ENCODE results near the gene ASTN1. TPM values are rescaled to one million over a fixed set of nuclear protein-coding genes. Genes with fewer than 3 reads are reported as not detected.

The ASTN1 gene
- total RNA-seq, 2 donors from 2014 or later, result 0.06 to 0.39 TPM

DNA sequence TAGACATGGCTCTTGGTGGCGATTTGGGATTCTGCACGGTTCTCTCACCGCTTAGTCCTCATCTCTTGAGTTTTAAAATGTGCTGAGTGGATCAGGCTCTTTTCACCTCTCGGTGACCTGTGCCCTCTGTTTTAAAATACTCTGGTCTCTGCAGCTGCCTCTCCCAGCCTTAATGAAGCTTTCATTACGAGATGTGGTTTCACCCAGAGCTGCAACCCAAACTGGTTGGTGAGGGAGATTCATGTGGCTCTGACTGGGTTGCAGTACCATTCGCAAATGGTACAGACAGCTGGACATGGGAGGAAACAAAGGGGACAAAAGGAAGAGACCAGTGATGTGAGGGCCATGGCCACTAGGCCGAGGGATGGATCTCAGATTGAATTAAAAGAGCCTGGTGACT is 258.9 kb downstream of the ASTN1 start:
- DNase-seq (no peak), ATAC-seq (no peak)
- intact Hi-C loops (cut with DNase I, micrococcal nuclease), result no loop called here

DNA sequence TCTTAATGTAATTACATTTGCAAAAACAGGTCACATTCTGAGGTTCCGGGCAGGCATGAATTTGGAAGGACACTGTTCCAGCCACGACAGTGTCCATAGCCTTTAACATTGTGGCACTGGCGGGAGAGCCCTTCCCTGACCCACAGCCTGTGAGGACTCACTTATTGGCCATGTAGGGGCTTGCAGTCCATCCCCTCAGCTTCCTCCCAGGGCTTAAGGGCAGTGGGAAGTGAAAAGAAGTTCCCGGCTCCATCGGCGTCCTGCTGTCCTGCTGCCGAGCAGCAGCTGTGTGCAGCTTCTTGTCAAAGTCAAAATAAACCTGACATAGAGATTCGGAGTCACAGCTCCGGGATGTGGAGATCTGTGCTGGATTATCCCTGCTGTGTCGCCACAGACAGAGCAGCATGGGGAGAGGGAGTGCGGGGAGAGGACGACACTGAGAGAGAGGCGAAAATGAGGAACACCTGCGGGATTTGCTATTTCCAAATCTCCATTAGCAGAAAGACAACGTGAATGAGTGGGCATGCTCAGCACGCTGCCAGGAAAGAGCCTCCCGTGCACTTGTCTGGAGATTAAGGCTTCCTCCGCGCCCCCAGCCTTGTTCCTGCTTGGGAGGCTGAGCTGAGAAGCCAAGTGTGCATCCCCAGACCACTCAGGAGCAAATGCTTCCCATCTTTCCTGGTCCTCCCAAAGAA is 260.3 kb downstream of the ASTN1 start:
- ATAC-seq (no peak), DNase-seq (no peak)
- intact Hi-C loops (cut with DNase I, micrococcal nuclease), result no loop called here

- intact Hi-C loops (cut with DNase I, micrococcal nuclease), result no loop called here
- ATAC-seq (no peak), DNase-seq (no peak)
Observed at GRCh38 chr1:176903474-176903873, 261.0 kb downstream of the ASTN1 start.

- no peak for ATAC-seq
- DNase-seq, result no peak
- intact Hi-C loops (cut with DNase I, micrococcal nuclease), result loop anchor here in 1 of 2 donors (10.0 kb wide), 2 partner anchors 285 to 1045 kb away; no protein-coding TSS in a partner anchor
Observed at GRCh38 chr1:176899321-176899720, 265.2 kb downstream of the ASTN1 start.

DNA sequence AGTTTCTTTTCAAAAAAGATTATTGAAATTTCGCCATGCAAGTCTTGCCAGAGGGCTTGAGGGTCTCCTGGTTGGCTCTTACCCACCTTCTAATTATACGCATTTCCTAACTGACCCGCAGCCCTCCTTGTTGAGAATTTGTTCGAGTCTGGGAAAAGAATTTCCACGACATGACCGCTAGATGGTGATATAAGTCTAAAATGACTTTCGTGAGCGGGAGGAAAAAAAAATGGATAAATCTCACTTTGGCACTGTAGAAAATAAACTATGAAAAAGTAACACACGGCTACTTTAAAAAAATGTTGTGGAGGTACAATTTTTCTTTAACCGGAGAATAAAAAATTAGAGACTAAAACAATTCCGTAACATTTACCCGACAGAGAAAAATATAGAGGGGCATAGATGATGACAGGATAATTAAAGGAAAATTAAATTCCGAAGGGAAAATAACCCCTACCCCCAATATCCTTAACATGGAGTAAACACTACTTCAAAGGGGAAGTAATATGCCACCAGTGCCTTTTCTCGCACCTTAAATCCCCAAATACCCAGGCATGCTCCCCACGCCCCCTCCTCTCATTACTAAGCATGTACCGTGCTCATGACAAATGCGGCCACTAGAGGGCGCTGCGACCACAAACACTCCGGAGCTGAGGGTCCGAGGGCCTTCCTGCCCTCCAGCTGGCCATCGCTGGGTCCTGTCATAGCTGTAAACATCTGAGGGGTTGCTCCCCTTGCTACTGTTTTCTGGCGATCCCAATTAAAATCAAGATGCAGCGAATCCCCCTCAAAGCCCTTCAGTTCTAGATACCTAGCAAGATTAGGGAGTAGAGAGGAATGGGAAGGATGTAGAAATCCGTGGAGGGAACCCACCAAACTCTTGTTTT is 266.9 kb downstream of the ASTN1 start:
- DNase-seq, result peak; percentile 31 to 53
- peak; percentile 46 for ATAC-seq
- intact Hi-C loops (cut with DNase I, micrococcal nuclease), result loop anchor here in 1 of 2 donors (10.0 kb wide), 2 partner anchors 287 to 1047 kb away; no protein-coding TSS in a partner anchor

DNA sequence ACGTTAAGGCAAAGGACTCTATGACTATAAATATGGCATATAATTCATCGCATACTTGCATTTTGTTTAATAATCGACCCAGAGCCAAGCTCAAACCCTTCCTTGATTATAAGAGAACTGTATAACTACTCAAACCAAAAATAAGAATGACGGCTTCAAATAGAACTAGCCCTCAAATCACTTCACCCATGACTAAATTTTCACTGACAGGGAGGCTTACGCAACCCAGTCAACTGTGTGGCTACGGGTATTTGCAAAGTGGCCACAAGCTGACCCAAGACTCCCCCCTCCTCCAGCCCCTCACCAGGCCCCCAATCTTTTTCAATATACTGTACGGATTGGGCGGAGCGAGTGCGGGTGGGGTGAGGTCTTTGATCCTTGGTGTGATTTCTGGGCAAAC is 268.3 kb downstream of the ASTN1 start:
- DNase-seq (no peak), ATAC-seq (no peak)
- intact Hi-C loops (cut with DNase I, micrococcal nuclease), result loop anchor here in 1 of 2 donors (10.0 kb wide), 2 partner anchors 289 to 1049 kb away; no protein-coding TSS in a partner anchor

GRCh38 chr1:176894450-176894849 is 270.1 kb downstream of the ASTN1 start:
- intact Hi-C loops (cut with DNase I, micrococcal nuclease), result loop anchor here in 1 of 2 donors (10.0 kb wide), 2 partner anchors 290 to 1050 kb away; no protein-coding TSS in a partner anchor

DNA sequence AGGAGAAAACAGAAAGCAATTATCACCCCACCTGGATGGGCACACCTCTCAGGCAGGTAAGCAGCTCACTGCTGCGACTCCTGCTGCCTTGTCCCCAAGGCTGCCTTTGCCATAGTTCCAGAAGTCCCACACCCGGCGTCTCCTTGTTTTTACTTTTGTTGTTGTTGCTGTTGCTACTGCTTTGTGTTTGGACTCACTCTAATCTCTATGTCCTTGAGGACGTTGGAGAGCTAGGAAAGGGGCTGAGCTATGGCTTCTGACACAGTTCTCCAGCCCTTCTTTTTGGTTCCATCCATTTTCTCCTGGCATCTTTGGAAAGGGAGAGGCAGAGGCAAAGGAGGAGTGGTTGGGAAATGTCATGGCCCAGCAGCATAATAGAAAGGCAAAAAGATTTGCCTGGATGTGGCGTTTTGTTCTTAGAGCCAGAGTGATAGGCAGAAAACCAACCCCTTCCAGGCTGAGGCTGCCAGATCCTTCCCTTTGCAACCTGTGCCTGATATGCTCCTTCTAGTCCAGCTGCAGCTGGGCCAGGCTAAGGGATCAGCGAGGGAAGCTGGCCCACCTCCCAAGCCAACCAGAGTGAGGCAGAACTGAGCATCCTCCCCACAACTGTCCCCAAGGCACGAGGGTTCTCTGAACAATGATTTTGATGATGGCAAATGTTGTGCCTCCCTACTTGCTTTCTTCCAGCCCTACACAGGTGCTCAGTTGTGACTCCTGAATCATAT is 270.7 kb downstream of the ASTN1 start:
- intact Hi-C loops (cut with DNase I, micrococcal nuclease), result loop anchor here in 1 of 2 donors (10.0 kb wide), 2 partner anchors 291 to 1051 kb away; no protein-coding TSS in a partner anchor
- no peak for ATAC-seq
- DNase-seq, result no peak

More at GRCh38 chr1:176894450-176894849, 270.1 kb downstream of the ASTN1 start:
- no peak for ATAC-seq
- DNase-seq, result no peak

DNA sequence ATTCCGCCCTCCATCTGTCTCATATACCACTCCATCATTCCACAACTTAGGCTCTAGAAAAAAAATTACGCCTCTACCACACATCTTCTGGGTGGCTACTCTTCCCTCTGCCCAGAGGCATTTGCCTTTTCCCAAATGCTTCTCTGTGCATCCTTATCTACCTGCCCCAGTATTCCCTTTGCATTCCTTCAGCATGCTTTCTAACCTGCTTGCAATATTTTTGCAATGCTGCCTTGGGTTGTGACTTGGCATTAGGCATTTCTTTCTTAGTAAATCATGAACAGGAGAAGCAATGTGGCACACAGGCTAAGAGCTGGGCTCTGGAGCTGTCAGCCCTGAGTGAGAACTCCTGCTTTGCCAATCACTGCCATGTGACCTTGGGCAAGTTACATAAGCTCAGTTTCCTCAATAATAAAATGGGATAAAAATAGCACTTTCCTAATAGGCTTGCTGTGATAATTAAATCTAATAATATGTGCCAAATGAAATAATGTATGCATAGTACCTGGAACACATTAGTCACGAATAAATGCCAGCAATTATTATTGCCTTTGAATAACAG is 276.0 kb downstream of the ASTN1 start:
- intact Hi-C loops (cut with DNase I, micrococcal nuclease), result no loop called here
- no peak for DNase-seq
- ATAC-seq, result no peak

GRCh38 chr1:176885751-176886150 is 278.8 kb downstream of the ASTN1 start:
- intact Hi-C loops (cut with DNase I, micrococcal nuclease), result no loop called here
- DNase-seq (no peak), ATAC-seq (no peak)

DNA sequence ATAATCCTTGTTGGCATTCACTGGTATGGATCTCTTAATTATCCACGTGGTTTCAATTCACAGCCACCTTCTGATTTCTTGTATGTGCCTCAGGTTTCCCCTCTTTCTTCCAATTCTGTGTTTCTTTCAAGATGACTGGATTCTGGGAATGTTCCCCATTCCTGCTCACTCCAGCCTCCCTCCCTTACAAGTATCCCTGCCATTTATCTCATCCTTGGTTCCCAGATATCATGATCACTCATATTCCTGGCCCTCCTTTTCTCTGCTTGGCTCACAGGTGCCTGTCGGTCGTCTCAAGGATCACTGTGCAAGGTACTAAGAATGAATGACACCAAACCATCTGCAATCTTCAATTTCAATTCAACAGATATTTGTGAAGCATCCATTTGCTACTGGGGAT is 279.2 kb downstream of the ASTN1 start:
- intact Hi-C loops (cut with DNase I, micrococcal nuclease), result no loop called here
- DNase-seq (no peak), ATAC-seq (no peak)

- no peak for DNase-seq
- intact Hi-C loops (cut with DNase I, micrococcal nuclease), result loop anchor here in 1 of 2 donors (5.0 kb wide), 2 partner anchors 328 to 508 kb away; no protein-coding TSS in a partner anchor
- ATAC-seq, result no peak
Observed at GRCh38 chr1:176884911-176885310, 279.6 kb downstream of the ASTN1 start.

DNA sequence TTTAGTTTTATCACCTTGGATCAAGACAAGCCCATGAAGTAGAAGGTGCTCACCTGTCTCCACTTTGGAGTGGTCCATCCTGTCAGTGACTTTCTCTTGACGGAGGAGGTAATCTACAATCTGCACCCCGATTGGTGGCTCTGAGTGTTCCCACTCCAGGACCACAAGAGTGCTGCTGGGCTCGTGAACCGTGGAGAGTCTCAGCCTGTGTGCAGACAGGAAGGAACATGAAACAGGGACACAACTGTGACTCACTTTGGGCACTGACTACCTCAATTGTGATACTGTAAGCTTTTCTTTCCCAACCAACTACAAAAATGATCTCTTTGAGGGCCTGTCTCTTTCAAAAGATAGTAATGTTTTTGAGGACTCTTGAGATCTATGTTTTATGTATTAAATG is 280.2 kb downstream of the ASTN1 start:
- DNase-seq, result no peak
- ATAC-seq, result no peak
- intact Hi-C loops (cut with DNase I, micrococcal nuclease), result loop anchor here in 1 of 2 donors (5.0 kb wide), 2 partner anchors 327 to 507 kb away; no protein-coding TSS in a partner anchor

GRCh38 chr1:176880955-176881595 is 283.4 kb downstream of the ASTN1 start:
- peak; percentile 76 for ATAC-seq
- peak; percentile 33 to 78 for DNase-seq
- intact Hi-C loops (cut with DNase I, micrococcal nuclease), result loop anchor here in 1 of 2 donors (5.0 kb wide), 2 partner anchors 324 to 504 kb away; no protein-coding TSS in a partner anchor

DNA sequence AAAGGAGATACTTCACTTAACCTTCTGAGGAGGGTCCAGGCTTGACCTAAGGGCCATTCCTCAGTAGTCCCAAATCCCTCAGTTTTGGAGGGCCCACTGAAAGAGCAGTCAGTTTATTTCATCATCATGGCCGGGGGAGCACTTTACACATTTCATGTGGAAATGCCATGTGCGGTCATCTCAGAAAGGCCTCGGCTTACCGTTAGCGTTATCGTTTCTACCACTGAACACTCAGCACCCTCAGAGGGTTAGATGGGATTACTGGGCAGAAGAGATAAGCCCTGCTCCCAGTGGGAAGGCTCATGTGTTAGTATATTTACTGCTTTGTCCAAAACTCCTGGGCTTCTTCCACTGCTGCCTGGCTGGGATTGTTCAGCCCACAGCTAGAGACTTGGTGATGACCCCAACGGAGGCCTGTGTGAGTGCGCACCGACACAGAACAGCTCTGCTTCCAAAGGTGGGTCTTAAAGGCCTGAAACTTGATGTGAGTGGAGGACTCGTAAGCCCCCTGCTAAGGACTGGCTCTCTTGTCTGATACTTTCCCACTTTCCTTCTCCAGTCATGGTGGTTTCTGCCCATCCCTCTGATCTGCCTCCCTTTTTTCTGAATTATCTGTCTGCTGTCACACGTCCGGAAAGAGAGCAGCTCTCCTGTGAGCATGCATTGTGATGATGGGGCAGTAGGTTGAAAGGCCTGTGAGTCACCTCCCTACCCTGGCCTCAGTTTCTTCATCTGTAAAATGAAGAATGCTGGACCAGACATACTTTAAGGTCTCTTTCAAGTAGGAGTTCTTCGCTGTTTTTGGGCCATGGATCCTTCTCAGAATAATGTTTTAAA is 284.5 kb downstream of the ASTN1 start:
- ATAC-seq (no peak), DNase-seq (no peak)
- intact Hi-C loops (cut with DNase I, micrococcal nuclease), result loop anchor here in 1 of 2 donors (5.0 kb wide), 2 partner anchors 323 to 503 kb away; no protein-coding TSS in a partner anchor

DNA sequence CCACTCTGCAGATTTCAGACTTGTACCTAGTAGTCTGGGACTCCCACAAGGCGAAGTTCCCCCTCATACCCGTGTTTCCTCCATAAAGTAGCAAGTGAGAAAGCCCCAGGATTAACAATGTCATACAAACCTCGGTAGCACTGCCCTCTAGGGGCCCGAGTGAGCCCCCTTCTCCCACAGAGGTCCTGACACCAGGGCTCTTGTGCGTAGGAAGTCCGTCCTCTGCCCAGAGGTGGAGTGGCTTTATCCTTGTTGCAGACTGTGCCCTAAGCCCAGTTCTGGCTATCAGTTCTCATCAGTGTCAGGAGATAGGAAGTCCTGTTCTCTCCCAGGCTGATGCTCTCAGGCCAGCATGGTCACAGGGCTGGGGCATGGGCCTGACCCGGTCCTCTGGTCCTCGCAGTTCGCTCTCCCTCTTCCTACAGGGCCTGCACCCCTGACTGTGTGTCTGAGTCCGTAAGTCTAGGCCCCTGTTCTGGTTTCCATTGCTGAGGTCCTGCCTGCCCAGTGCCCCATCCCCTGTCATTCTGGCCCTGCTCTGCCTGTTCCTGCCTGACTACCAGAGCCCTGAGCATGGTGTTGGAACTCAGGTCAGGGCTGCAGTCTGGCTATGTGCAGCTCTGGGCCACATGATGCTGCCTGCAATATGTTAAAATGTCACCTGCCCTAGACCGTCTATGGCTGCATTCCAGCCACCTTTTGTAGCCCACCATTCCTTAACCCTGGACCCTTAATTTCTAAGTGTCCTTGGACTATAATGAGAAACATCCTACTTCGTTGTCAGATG is 285.6 kb downstream of the ASTN1 start:
- DNase-seq (no peak), ATAC-seq (no peak)
- intact Hi-C loops (cut with DNase I, micrococcal nuclease), result no loop called here

Measured in left colon (tissue), 2 donors.